Spleen (tissue), 11 donors: ENCODE measurements around the gene RNF14. TPM values are rescaled to one million over a fixed set of nuclear protein-coding genes. Genes with fewer than 3 reads are reported as not detected.
A peak's percentile ranks its signal among the peaks of the same experiment; 100 is the strongest.

Experiments
- DNase-seq: peaks from one replicate; pipeline ENCODE4 v3.0.0-alpha.2; 2020
- H3K27ac ChIP-seq, 8 donors: fragments of 200-600 bp; sonication (generic) in 7 of 8; 1 replicate in 4 of 8; 2 replicates in 4 of 8; pipeline versions ENCODE4 v1.5.0 to v1.8.0; 2016 to 2021; ENCODE audit warnings: inconsistent platforms in 4 of 8, mild to moderate bottlenecking in 4 of 8, moderate library complexity in 1 of 8
- H3K27me3 ChIP-seq, 7 donors: fragments of 200-600 bp; sonication (generic) in 6 of 7; replicated peaks in 1 of 7; 1 replicate in 4 of 7; 2 replicates in 3 of 7; pipeline versions ENCODE4 v1.5.0 to v1.8.0; 2016 to 2021; ENCODE audit warnings: inconsistent platforms in 3 of 7, mild to moderate bottlenecking in 1 of 7
- H3K36me3 ChIP-seq, 6 donors: fragments of 200-600 bp; sonication (generic) in 5 of 6; 1 replicate in 4 of 6; 2 replicates in 2 of 6; pipeline versions ENCODE4 v1.5.0 to v1.8.0; 2016 to 2021; ENCODE audit warnings: inconsistent platforms in 2 of 6
- H3K4me1 ChIP-seq, 6 donors: fragments of 200-600 bp; sonication (generic) in 5 of 6; 1 replicate in 3 of 6; 2 replicates in 3 of 6; pipeline versions ENCODE4 v1.5.0 to v1.8.0; 2016 to 2021; ENCODE audit warnings: inconsistent platforms in 3 of 6
- H3K4me3 ChIP-seq, 8 donors: fragments of 200-600 bp; sonication (generic) in 7 of 8; 1 replicate in 4 of 8; 2 replicates in 4 of 8; pipeline versions ENCODE4 v1.5.0 to v1.8.0; 2016 to 2021; ENCODE audit warnings: inconsistent platforms in 4 of 8, mild to moderate bottlenecking in 4 of 8, moderate library complexity in 2 of 8
- H3K9me3 ChIP-seq, 8 donors: fragments of 200-600 bp; sonication (generic) in 7 of 8; 1 replicate in 4 of 8; 2 replicates in 4 of 8; pipeline versions ENCODE4 v1.5.0 to v1.8.0; 2016 to 2021; ENCODE audit warnings: inconsistent platforms in 4 of 8
- CTCF ChIP-seq, 11 experiments: fragments of 200-600 bp in 7 of 11; fragments of 450-650 bp in 4 of 11; sonication (generic) in 4 of 11; IDR thresholded peaks in 8 of 11; conservative IDR thresholded peaks in 3 of 11; 1 replicate in 7 of 11; 2 replicates in 4 of 11; pipeline versions ENCODE4 v1.4.0 to v1.8.0; 2016 to 2021; ENCODE audit warnings: antibody characterized with exemption in 11 of 11, inconsistent platforms in 4 of 11, mild to moderate bottlenecking in 1 of 11
- POLR2A ChIP-seq, 3 donors: fragments of 450-650 bp; IDR thresholded peaks; one replicate each; pipeline ENCODE4 v1.5.1; 2017; ENCODE audit warnings: antibody characterized with exemption in 3 of 3, mild to moderate bottlenecking in 1 of 3
- POLR2AphosphoS5 ChIP-seq, 3 donors: sonication (generic); formaldehyde crosslinking; IDR thresholded peaks; one replicate each; pipeline ENCODE4 v1.5.1; 2017; ENCODE audit warnings: antibody characterized with exemption in 3 of 3
- WGBS, 5 donors: extraction: QIAGEN DNeasy Blood & Tissue Kit in 3 of 5; methylation state at CpG; one replicate each; pipeline versions ENCODE4 v1.1.5 to v1.1.7; 2013 to 2018; 5-methylcytosine and 5-hydroxymethylcytosine counted together
- intact Hi-C: fragments of 100-400 bp; cut with DNase I; formaldehyde crosslinking; loops from one replicate; pipeline ENCODE4 v1.15.0; 2023; ENCODE audit warnings: low total_unique reads
- polyA plus RNA-seq, 3 donors: library from polyadenylated mRNA; stranded (reverse); fragments of 200-250 nt; gene quantifications; one replicate each; pipeline ENCODE4 v1.2.1, GENCODE V29; 2013
- total RNA-seq, 7 donors: library from RNA; depleted of rRNA in 3 of 7; stranded (reverse); fragments of >200 nt in 3 of 7; fragmentation: NEBNext Ultra II Directional in 4 of 7; extraction: Animal tissue kit (Norgen Biotek cat#: 25700) in 4 of 7; gene quantifications; one replicate each; pipeline versions ENCODE4 v1.1.0 to v1.2.1, GENCODE V29; 2016 to 2021
- donor health status: healthy with polysubstance abuse.
- donor health status: DM: no; HTN: no; CAD: no; lungs with moderate emphysema.
- donor health status: DM: no; HTN: no; CAD: no.
- donor health status: Bipolar disorder and iron deficiency.
- donor health status: healthy.
- donor health status: DM: no; HTN: no; CAD: no.
- donor health status: DM: yes; HTN: yes; CAD: no.

Gene RNF14
- total and polyA plus RNA-seq, 10 donors = 13.6 to 60.2 (median 45.3) TPM

- Histone ChIP-seq H3K27ac (peak overlapping the region in 5 of 8 donors; percentile 84 to 90 (median 90)), H3K4me3 (peak overlapping the region in 1 of 8 donors; percentile 89), H3K4me1 (peaks cover 19 to 75% (median 46%) of the 10 kb centered on the region in 6 donors), H3K9me3 (no peaks in the 10 kb centered on the region), H3K36me3 (peaks cover 0 to 14% (median 0%) of the 10 kb centered on the region in 6 donors), H3K27me3 (no peaks in the 10 kb centered on the region)
- intact Hi-C loops = no loop called here
- TF ChIP-seq CTCF (IDR thresholded peaks at IDR 0.05 in 8 of 11, conservative IDR thresholded peaks at IDR 0.05 in 3 of 11) (no peak), POLR2A (IDR thresholded peaks at IDR 0.05) (no peak), POLR2AphosphoS5 (IDR thresholded peaks at IDR 0.05) (peak in 1 of 3 donors; percentile 55)
- 86 to 93% (median 91%) methylated on average over 14 to 16 of the region's 16 CpGs for whole genome bisulfite sequencing, 5 donors
- no peak for DNase-seq
Measured at GRCh38 chr5:142013734-142014521, 45.0 kb downstream of the RNF14 start.

GRCh38 chr5:142014911-142015584 lies 46.1 kb downstream of the RNF14 start:
- Histone ChIP-seq H3K4me3 (peak overlapping the region in 1 of 8 donors; percentile 38), H3K27ac (peak overlapping the region; percentile 57 to 90 (median 78))
- intact Hi-C loops = no loop called here

GRCh38 chr5:142015781-142016533 lies 47.1 kb downstream of the RNF14 start:
- WGBS, 5 donors = 19 to 31% (median 23%) methylated on average over 6 of the region's 6 CpGs
- H3K9me3 ChIP-seq = peaks cover 0 to 10% (median 7%) of the 10 kb centered on the region in 8 donors
- H3K36me3 ChIP-seq = no peaks in the 10 kb centered on the region
- intact Hi-C loops = no loop called here
- peak overlapping the region; percentile 57 to 90 (median 78) for H3K27ac ChIP-seq
- H3K4me3 ChIP-seq = peak overlapping the region in 1 of 8 donors; percentile 38
- no peaks in the 10 kb centered on the region for H3K27me3 ChIP-seq
- peaks cover 19 to 76% (median 46%) of the 10 kb centered on the region in 6 donors for H3K4me1 ChIP-seq
- TF ChIP-seq POLR2AphosphoS5 (IDR thresholded peaks at IDR 0.05) (peak in 1 of 3 donors; percentile 44), CTCF (IDR thresholded peaks at IDR 0.05 in 8 of 11, conservative IDR thresholded peaks at IDR 0.05 in 3 of 11) (no peak)
- DNase-seq = no peak

More at GRCh38 chr5:142014911-142015584, 46.1 kb downstream of the RNF14 start:
- no peak for TF ChIP-seq POLR2A (IDR thresholded peaks at IDR 0.05)
- no peak for TF ChIP-seq POLR2AphosphoS5 (IDR thresholded peaks at IDR 0.05)
- peak in 10 of 11 experiments; percentile 22 to 66 (median 59) for TF ChIP-seq CTCF (IDR thresholded peaks at IDR 0.05 in 8 of 11, conservative IDR thresholded peaks at IDR 0.05 in 3 of 11)
- peaks cover 0 to under 1% (median 0%) of the 10 kb centered on the region in 8 donors for H3K9me3 ChIP-seq
- H3K4me1 ChIP-seq = peaks cover 19 to 76% (median 46%) of the 10 kb centered on the region in 6 donors
- H3K36me3 ChIP-seq = peaks cover 0 to 8% (median 0%) of the 10 kb centered on the region in 6 donors
- DNase-seq = no peak
- 47 to 70% (median 59%) methylated on average over 7 of the region's 7 CpGs for WGBS, 5 donors
- no peaks in the 10 kb centered on the region for H3K27me3 ChIP-seq
